Measurements from ENCODE around the gene OXSR1. TPM values are rescaled to one million over a fixed set of nuclear protein-coding genes. Genes with fewer than 3 reads are reported as not detected.

OXSR1 gene
- total RNA-seq, 1 donor from 2014 or later = 41.1 TPM

DNA sequence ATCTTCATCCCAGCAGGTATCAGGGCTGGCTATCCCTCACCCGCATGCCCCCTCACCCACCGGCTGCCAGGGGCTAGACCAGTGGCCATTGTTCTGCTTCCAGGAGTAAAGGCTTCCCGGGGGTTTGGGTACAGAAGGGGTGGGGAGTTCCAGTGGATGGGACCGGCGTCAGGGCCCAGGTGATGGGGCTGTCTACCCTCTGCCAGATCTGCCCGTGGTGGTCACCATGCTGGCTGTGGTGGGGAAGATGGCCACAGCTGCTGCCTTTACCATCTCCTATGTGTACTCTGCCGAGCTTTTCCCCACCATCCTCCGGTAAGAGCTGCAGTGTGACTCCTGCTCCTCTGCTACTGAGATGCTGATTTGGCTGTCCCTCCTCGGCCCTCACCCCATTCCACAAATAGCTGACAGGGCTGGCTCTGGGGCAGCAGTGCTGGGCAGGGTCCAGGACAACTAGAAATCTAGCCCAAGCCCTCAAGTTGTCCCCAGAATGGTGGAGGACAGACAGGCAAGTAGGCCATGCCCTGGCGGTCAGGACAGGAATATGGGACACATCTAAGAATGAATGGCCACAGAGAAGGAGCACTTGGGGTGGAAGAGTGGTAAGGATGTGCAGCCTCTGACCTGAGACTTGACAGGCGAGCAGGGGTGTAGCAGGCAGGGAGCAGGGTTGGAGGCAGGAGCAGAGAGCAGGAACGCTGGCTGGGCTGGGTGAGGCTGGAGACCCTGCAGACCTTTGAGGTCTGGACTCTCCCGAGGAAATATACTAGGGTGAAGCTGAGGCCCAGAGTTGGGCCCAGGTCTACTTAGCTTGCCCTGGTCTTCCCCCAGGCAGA is 111.0 kb downstream of the OXSR1 start:
- Mint-ChIP-seq H3K27ac (no peak overlapping the region), H3K4me3 (no peak overlapping the region), H3K9me3 (no peaks in the 10 kb centered on the region), H3K4me1 (ENCODE audit: unreplicated experiment) (no peaks in the 10 kb centered on the region), H3K27me3 (no peaks in the 10 kb centered on the region), H3K36me3 (peaks cover 10% of the 10 kb centered on the region)
- no peak for DNase-seq (ENCODE audit: extremely low spot score, unreplicated experiment)
- TF ChIP-seq, protein P1, sequence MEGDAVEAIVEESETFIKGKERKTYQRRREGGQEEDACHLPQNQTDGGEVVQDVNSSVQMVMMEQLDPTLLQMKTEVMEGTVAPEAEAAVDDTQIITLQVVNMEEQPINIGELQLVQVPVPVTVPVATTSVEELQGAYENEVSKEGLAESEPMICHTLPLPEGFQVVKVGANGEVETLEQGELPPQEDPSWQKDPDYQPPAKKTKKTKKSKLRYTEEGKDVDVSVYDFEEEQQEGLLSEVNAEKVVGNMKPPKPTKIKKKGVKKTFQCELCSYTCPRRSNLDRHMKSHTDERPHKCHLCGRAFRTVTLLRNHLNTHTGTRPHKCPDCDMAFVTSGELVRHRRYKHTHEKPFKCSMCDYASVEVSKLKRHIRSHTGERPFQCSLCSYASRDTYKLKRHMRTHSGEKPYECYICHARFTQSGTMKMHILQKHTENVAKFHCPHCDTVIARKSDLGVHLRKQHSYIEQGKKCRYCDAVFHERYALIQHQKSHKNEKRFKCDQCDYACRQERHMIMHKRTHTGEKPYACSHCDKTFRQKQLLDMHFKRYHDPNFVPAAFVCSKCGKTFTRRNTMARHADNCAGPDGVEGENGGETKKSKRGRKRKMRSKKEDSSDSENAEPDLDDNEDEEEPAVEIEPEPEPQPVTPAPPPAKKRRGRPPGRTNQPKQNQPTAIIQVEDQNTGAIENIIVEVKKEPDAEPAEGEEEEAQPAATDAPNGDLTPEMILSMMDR (conservative IDR thresholded peaks at IDR 0.05) = no peak

DNA sequence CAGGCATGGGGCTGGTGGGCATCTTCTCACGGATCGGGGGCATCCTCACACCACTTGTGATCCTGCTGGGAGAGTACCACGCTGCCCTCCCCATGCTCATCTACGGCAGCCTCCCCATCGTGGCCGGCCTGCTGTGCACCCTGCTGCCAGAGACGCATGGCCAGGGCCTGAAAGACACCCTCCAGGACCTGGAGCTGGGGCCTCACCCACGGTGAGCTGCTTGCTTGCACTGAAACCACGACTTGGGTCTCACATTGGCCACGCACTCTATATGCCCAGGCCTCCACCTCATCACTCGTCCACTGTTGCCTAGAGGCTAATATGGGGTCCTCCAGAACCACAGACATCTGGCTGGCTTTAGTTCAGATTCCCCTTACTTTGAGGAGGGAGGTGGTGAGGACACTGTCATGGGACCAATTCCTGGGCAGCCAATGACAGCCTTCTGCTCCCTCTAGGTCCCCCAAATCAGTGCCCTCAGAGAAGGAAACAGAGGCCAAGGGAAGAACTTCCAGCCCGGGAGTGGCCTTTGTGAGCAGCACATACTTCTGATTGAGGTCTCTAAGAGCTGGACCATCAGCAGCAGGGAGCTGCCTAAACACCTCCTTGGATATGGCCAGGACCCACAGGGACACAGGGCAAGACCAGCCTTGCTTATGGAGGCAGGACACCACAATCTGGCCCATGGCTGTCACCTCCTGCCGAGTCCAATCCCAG is 111.7 kb downstream of the OXSR1 start:
- DNase-seq (ENCODE audit: extremely low spot score, unreplicated experiment) = no peak
- H3K4me1 Mint-ChIP-seq (ENCODE audit: unreplicated experiment) = no peaks in the 10 kb centered on the region
- no peak overlapping the region for H3K27ac Mint-ChIP-seq
- H3K36me3 Mint-ChIP-seq = peaks cover 10% of the 10 kb centered on the region
- no peaks in the 10 kb centered on the region for H3K27me3 Mint-ChIP-seq
- TF ChIP-seq, protein P1 (conservative IDR thresholded peaks at IDR 0.05) = no peak
- no peaks in the 10 kb centered on the region for H3K9me3 Mint-ChIP-seq
- no peak overlapping the region for H3K4me3 Mint-ChIP-seq

DNA sequence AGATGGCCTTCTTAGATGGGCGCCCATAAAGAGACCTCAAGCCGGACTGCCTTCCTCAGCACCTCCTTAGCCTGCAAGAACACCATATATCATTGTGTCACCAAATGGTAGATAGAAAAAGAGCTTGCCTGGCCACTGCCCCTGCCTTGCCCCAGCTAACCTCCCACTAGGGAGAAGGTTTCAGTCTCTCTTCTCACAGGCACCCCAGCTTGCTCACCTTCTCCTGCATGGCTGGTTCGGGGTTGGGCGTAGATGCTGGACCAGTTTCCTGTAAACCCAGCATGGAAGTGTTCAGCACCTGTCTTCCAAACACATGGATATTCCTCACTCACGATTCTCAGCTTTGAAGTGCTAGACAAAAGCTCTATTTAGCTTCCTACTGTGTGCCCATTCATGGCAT is 113.5 kb downstream of the OXSR1 start:
- Mint-ChIP-seq H3K9me3 (no peaks in the 10 kb centered on the region), H3K4me3 (no peak overlapping the region), H3K36me3 (peaks cover 10% of the 10 kb centered on the region), H3K27ac (no peak overlapping the region), H3K27me3 (no peaks in the 10 kb centered on the region), H3K4me1 (ENCODE audit: unreplicated experiment) (no peaks in the 10 kb centered on the region)
- DNase-seq (ENCODE audit: extremely low spot score, unreplicated experiment) = no peak
- TF ChIP-seq, protein P1 (conservative IDR thresholded peaks at IDR 0.05) = no peak

DNA sequence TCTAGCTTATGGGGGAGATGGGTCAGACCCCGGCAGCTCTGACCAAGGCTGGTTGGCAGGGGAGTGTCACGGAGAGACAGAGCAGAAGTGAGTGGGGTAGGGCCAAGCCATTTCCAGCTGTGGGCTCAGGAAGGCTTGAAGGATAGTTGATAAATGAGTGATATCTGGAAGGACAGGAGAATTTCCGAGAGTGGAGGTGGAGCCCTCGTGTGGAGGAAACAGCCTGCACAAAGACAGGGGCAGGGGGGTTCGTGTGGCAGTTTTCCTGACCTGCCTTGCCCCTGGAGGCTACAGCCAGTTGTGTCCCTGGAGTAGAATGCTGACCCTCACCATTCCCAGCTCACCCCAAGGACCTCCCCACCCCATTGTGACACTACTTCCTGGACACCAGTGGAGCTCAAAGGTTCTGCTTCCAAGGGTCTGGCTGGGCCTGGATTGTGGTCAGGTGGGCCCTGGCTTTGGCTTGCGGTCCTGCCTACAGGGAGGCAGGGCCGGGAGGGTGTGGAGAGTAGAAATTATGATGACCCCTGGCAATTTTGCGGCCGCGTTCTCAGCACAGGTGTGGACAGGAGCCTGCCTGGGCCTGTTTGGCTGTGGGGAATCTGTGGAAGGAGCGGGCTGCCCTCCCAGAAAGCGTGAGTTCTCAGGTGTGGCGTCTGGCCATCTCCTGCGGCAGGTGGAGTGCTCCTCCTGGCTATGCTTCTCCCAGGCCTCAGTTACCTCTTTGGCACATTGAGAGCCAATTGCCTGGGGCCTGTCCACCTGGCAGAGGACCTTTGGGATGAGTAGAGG is 116.8 kb downstream of the OXSR1 start, which contains the start of gene SLC22A14:
SLC22A14 (plus strand) TSS at position 400 of the 792 bp plus-strand sequence. CDS start 23,733 bp downstream, outside the sequence.
- H3K4me1 Mint-ChIP-seq (ENCODE audit: unreplicated experiment) = peaks cover 4% of the 10 kb centered on the region
- H3K4me3 Mint-ChIP-seq = no peak within 1 kb of the TSS
- no peaks in the 10 kb centered on the region for H3K9me3 Mint-ChIP-seq
- TF ChIP-seq, protein P1 (conservative IDR thresholded peaks at IDR 0.05) = peak; percentile 16
- peaks cover 7% of the 10 kb centered on the region for H3K36me3 Mint-ChIP-seq
- no peaks in the 10 kb centered on the region for H3K27me3 Mint-ChIP-seq
- H3K27ac Mint-ChIP-seq = no peak within 1 kb of the TSS
- no peak for DNase-seq (ENCODE audit: extremely low spot score, unreplicated experiment)
